ENCODE measurements around the gene UMAD1. TPM values are rescaled to one million over a fixed set of nuclear protein-coding genes. Genes with fewer than 3 reads are reported as not detected.

UMAD1 gene
- total and polyA plus RNA-seq, 2 experiments from 2014 or later, result 8.4 to 12.4 TPM

GRCh38 chr7:7738177-7738576 is 97.6 kb downstream of the UMAD1 start:
- ATAC-seq (no peak), DNase-seq (ENCODE audit: low spot score) (no peak)

More at GRCh38 chr7:7738177-7738576, 97.6 kb downstream of the UMAD1 start:
- Histone ChIP-seq H2AFZ (no peak overlapping the region), H4K20me1 (replicated peaks; ENCODE audit: insufficient read depth) (no peaks in the 10 kb centered on the region), H3K9me2 (ENCODE audit: insufficient read depth) (no peaks in the 10 kb centered on the region), H3K27ac (ENCODE audit: low read depth) (no peak overlapping the region), H3K27me3 (ENCODE audit: insufficient read depth) (no peaks in the 10 kb centered on the region), H3K4me1 (ENCODE audit: insufficient read depth) (peaks cover 5% of the 10 kb centered on the region; the same call in 1 of the 2 replicates), H3K4me3 (no peak overlapping the region), H3K36me3 (ENCODE audit: insufficient read depth) (no peaks in the 10 kb centered on the region), H3K79me2 (replicated peaks; ENCODE audit: insufficient read depth) (no peaks in the 10 kb centered on the region), H3K4me2 (no peak overlapping the region), H3F3A (replicated peaks; ENCODE audit: low read depth) (no peaks in the 10 kb centered on the region)
- no peak for TF ChIP-seq REST (IDR thresholded peaks at IDR 0.05; ENCODE audit: unreplicated experiment)
- TF ChIP-seq STAT1 (IDR thresholded peaks at IDR 0.05; ENCODE audit: unreplicated experiment), result no peak
- no peak for TF ChIP-seq POLR2AphosphoS5 (IDR thresholded peaks at IDR 0.05; ENCODE audit: low read depth)
- TF ChIP-seq EZH2 (IDR thresholded peaks at IDR 0.05; ENCODE audit: low read depth, unreplicated experiment), result no peak
- TF ChIP-seq JUNB (IDR thresholded peaks at IDR 0.05; ENCODE audit: unreplicated experiment), result no peak
- TF ChIP-seq CTCF (conservative IDR thresholded peaks at IDR 0.05; ENCODE audit: low read depth in 2 of 2), result no peak
- no peak for TF ChIP-seq ZNF462 (CRISPR knock-in tag; IDR thresholded peaks at IDR 0.05)
- no peak for TF ChIP-seq CREB1 (CRISPR knock-in tag; IDR thresholded peaks at IDR 0.05; ENCODE audit: low read depth)
- TF ChIP-seq ETS1 (IDR thresholded peaks at IDR 0.05), result no peak
- no peak for TF ChIP-seq EZH2phosphoT487 (IDR thresholded peaks at IDR 0.05; ENCODE audit: unreplicated experiment)
- TF ChIP-seq ZNF331 (CRISPR knock-in tag; IDR thresholded peaks at IDR 0.05; ENCODE audit: low read depth), result no peak
- no peak for TF ChIP-seq ZNF114 (CRISPR knock-in tag; IDR thresholded peaks at IDR 0.05)
- no peak for TF ChIP-seq NANOG (IDR thresholded peaks at IDR 0.05; ENCODE audit: borderline replicate concordance)
- Mint-ChIP-seq H3K4me3 (no peak overlapping the region), H3K36me3 (ENCODE audit: low read depth) (no peaks in the 10 kb centered on the region), H3K27me3 (ENCODE audit: insufficient read depth, low read depth, poor library complexity) (peaks cover 1% of the 10 kb centered on the region), H3K9me3 (no peaks in the 10 kb centered on the region), H3K27ac (no peak overlapping the region), H3K4me1 (peaks cover 25% of the 10 kb centered on the region)
